Mesendoderm (in vitro differentiated cells): ENCODE measurements around the gene GUCY1A2.
"Not testable (repeated sequence)": the region's sequence is repeated elsewhere in the genome, so short reads cannot be mapped to it uniquely, and the experiment has no call there.

Experiments
- DNase-seq: peaks from one replicate; pipeline ENCODE4 v3.0.0; 2013
- H2AK5ac ChIP-seq: 2 replicates; pipeline ENCODE4 v1.6.1; 2013; ENCODE audit warnings: low read length, inconsistent platforms
- H2BK120ac ChIP-seq: 2 replicates; pipeline ENCODE4 v1.6.1; 2013; ENCODE audit warnings: low read depth, mild to moderate bottlenecking, low read length, moderate library complexity, mixed read lengths
- H2BK15ac ChIP-seq: replicated peaks from 2 replicates; pipeline ENCODE4 v1.6.1; 2013; ENCODE audit warnings: low read depth, mild to moderate bottlenecking, moderate library complexity
- H2BK5ac ChIP-seq: 2 replicates; pipeline ENCODE4 v1.6.1; 2013; ENCODE audit warnings: low read length, inconsistent platforms
- H3K18ac ChIP-seq: 2 replicates; pipeline ENCODE4 v1.6.1; 2013; ENCODE audit warnings: mild to moderate bottlenecking, low read length, mixed read lengths
- H3K23ac ChIP-seq: one replicate; pipeline ENCODE4 v1.6.1; 2013; ENCODE audit warnings: low read length
- H3K27ac ChIP-seq: 2 replicates; pipeline ENCODE4 v1.5.1; 2013; ENCODE audit warnings: low read depth, mild to moderate bottlenecking, inconsistent platforms, low read length, moderate library complexity
- H3K27me3 ChIP-seq: 2 replicates; pipeline ENCODE4 v1.6.1; 2013; ENCODE audit warnings: low read length, control low read depth, mild to moderate bottlenecking, inconsistent platforms; ENCODE audit not compliant: insufficient read depth, poor library complexity
- H3K36me3 ChIP-seq: 2 replicates; pipeline ENCODE4 v1.6.1; 2013; ENCODE audit warnings: low read length, inconsistent platforms; ENCODE audit not compliant: control insufficient read depth, insufficient read depth
- H3K4ac ChIP-seq: one replicate; pipeline ENCODE4 v1.6.1; 2013; ENCODE audit warnings: low read depth, mild to moderate bottlenecking, low read length, moderate library complexity
- H3K4me1 ChIP-seq: 2 replicates; pipeline ENCODE4 v1.6.1; 2013; ENCODE audit warnings: low read depth, low read length, inconsistent platforms; ENCODE audit not compliant: control insufficient read depth
- H3K4me2 ChIP-seq: 2 replicates; pipeline ENCODE4 v1.6.1; 2013; ENCODE audit warnings: low read length
- H3K4me3 ChIP-seq: 2 replicates; pipeline ENCODE4 v1.5.1; 2013; ENCODE audit warnings: mild to moderate bottlenecking, low read length
- H3K56ac ChIP-seq: one replicate; pipeline ENCODE4 v1.6.1; 2013; ENCODE audit warnings: low read length
- H3K79me1 ChIP-seq: 2 replicates; pipeline ENCODE4 v1.6.1; 2013; ENCODE audit warnings: low read length, inconsistent platforms
- H3K79me2 ChIP-seq: 2 replicates; pipeline ENCODE4 v1.6.1; 2013; ENCODE audit warnings: mild to moderate bottlenecking, low read length; ENCODE audit not compliant: control insufficient read depth, insufficient read depth
- H3K9ac ChIP-seq: 2 replicates; pipeline ENCODE4 v1.6.1; 2013; ENCODE audit warnings: low read length, inconsistent platforms
- H4K5ac ChIP-seq: one replicate; pipeline ENCODE4 v1.6.1; 2013; ENCODE audit warnings: low read length
- H4K8ac ChIP-seq: one replicate; pipeline ENCODE4 v1.6.1; 2013; ENCODE audit warnings: low read depth, mild to moderate bottlenecking, control low read depth, low read length, moderate library complexity
- WGBS: extraction: QIAGEN DNeasy Blood & Tissue Kit; methylation state at CpG from one replicate; pipeline ENCODE4 v1.1.7; 2013; ENCODE audit warnings: low lambda C conversion rate, missing lambda C conversion rate; ENCODE audit not compliant: insufficient coverage; ENCODE audit errors: extremely low coverage; 5-methylcytosine and 5-hydroxymethylcytosine counted together

The GUCY1A2 gene

DNA sequence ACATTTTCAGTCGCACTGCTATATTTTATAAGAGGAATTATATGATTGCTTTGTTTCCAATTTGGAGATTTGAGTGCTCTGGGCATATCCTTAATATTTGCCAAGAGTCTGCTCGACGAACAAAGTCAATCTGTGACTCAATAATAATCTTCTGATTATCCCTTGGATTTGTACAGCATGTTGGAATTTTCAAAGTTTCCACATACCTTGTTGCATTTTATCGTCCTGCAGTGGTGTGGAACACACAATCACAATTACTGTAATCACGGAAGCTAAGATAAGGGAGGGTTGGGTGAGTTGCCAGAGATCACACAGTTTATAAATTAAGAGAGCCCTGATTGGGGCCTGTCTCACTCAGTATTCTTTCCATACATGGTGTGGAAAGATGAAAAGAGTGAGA lies 189.3 kb downstream of the GUCY1A2 start:
- Histone ChIP-seq H3K79me1 (no peaks in the 10 kb centered on the region), H3K36me3 (no peaks in the 10 kb centered on the region), H4K5ac (no peak overlapping the region), H2BK120ac (no peak overlapping the region), H3K4ac (no peak overlapping the region), H3K23ac (no peak overlapping the region), H4K8ac (no peak overlapping the region), H3K27ac (no peak overlapping the region), H3K4me1 (no peaks in the 10 kb centered on the region), H3K79me2 (no peaks in the 10 kb centered on the region), H3K9ac (no peak overlapping the region), H3K4me3 (no peak overlapping the region), H3K56ac (no peak overlapping the region), H2BK5ac (no peak overlapping the region), H3K27me3 (no peaks in the 10 kb centered on the region), H3K4me2 (no peak overlapping the region), H2BK15ac (no peak overlapping the region), H2AK5ac (no peak overlapping the region), H3K18ac (no peak overlapping the region)
- no CpG with 5 or more reads among the region's 5 CpGs for WGBS
- no peak for DNase-seq

DNA sequence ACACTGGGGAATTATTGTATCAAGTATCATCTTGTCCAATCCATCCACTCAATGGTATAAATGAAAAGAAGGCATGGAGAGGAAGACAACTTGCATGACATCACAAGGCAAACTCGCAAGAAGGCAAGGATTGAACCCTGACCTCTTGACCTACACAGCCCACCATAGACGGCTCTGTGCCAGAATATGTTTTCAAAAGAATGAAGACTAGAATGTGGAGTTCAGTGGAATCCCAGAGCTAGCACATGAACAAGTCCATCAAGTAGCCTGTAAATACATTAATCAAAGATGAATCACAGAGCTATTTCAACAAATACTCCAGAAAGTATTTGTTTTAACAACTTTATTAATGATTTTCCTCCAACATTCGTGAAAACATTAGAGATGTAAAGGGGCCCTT lies 189.7 kb downstream of the GUCY1A2 start:
- Histone ChIP-seq H3K56ac (no peak overlapping the region), H3K4me1 (no peaks in the 10 kb centered on the region), H3K79me2 (no peaks in the 10 kb centered on the region), H2AK5ac (no peak overlapping the region), H3K9ac (no peak overlapping the region), H2BK5ac (no peak overlapping the region), H3K23ac (no peak overlapping the region), H2BK15ac (no peak overlapping the region), H3K36me3 (no peaks in the 10 kb centered on the region), H2BK120ac (no peak overlapping the region), H3K18ac (no peak overlapping the region), H3K27ac (no peak overlapping the region), H3K27me3 (no peaks in the 10 kb centered on the region), H3K4me3 (no peak overlapping the region), H3K79me1 (no peaks in the 10 kb centered on the region), H3K4me2 (no peak overlapping the region), H4K8ac (no peak overlapping the region), H4K5ac (no peak overlapping the region), H3K4ac (no peak overlapping the region)
- no CpG with 5 or more reads among the region's 3 CpGs for WGBS
- DNase-seq, result no peak

DNA sequence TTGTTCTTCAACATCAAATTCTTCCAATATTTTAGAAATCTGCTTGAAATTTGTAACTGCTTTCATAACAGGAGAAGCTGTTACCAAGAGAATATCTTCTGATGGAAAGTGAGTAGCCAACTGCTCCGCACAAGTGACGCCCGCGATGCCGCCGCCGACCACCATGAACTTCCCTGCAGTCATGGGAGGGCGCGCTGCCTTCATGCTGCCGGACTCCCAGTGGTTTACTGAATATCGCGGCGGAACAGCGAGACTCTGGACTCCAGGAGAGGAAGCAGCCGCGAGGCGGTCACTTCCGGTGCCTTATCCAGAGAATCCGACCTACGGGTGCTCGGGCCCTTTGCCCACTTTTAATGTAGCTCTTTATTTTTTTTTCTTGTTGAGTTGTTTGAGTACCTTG lies 190.6 kb downstream of the GUCY1A2 start:
- H3K9ac ChIP-seq, result no peak overlapping the region
- no peak overlapping the region for H2AK5ac ChIP-seq
- H3K79me2 ChIP-seq, result no peaks in the 10 kb centered on the region
- H2BK5ac ChIP-seq, result no peak overlapping the region
- no peak overlapping the region for H3K27ac ChIP-seq
- H2BK120ac ChIP-seq, result no peak overlapping the region
- no peak overlapping the region for H3K4ac ChIP-seq
- H3K36me3 ChIP-seq, result no peaks in the 10 kb centered on the region
- no peaks in the 10 kb centered on the region for H3K79me1 ChIP-seq
- H4K8ac ChIP-seq, result no peak overlapping the region
- H3K4me2 ChIP-seq, result no peak overlapping the region
- DNase-seq, result no peak
- H3K56ac ChIP-seq, result no peak overlapping the region
- H3K23ac ChIP-seq, result no peak overlapping the region
- no peak overlapping the region for H3K4me3 ChIP-seq
- H2BK15ac ChIP-seq, result no peak overlapping the region
- no peak overlapping the region for H3K18ac ChIP-seq
- no CpG with 5 or more reads among the region's 21 CpGs for WGBS
- H3K4me1 ChIP-seq, result no peaks in the 10 kb centered on the region
- no peak overlapping the region for H4K5ac ChIP-seq
- no peaks in the 10 kb centered on the region for H3K27me3 ChIP-seq

DNA sequence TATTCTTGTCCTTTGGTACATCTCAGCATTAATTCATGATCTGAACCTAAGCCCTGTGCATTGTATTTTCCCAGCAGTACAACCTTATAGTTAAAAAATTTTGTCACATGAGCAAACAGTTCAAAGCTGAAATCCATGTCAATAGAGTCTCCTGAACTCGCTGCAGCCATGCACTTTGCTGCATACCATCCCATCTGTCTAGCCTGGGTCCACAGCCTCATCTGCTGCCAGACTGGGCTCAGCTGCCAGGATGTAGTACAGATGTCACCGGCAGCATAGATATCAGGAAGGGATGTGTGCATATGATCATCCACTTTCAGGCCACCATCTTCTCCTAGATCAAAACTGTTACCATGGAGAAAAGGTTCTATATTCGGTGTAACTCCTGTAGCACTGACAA lies 191.7 kb downstream of the GUCY1A2 start:
- not testable (repeated sequence) for DNase-seq, H3K4ac ChIP-seq, H3K27ac ChIP-seq, H3K23ac ChIP-seq, H3K4me2 ChIP-seq, H4K8ac ChIP-seq, H2BK120ac ChIP-seq, H2BK5ac ChIP-seq, H3K79me2 ChIP-seq, H3K9ac ChIP-seq, H3K4me3 ChIP-seq, H3K27me3 ChIP-seq, H4K5ac ChIP-seq, H2BK15ac ChIP-seq, H3K18ac ChIP-seq, H3K4me1 ChIP-seq, H3K79me1 ChIP-seq, H2AK5ac ChIP-seq, H3K36me3 ChIP-seq, H3K56ac ChIP-seq
- WGBS, result no CpG with 5 or more reads among the region's 3 CpGs

DNA sequence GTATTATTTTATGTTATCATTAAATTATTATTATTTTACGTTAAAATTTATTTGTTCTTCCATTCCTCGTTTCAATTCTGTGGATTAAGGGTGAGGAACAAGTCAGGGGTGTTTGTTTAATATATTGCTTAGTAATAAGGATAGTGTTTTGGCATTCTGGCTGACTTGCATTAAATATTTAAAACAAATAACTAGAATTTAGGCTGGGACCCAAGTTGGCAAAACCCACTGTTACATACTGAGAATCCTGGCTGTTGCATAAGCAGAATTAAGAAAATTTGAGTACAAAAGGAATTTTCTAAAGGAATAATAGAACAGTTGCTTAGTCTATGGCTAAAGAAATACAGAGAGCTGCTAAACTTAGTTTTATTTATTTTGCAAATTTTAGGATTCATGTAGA lies 196.4 kb downstream of the GUCY1A2 start:
- DNase-seq, result no peak
- H3K36me3 ChIP-seq, result no peaks in the 10 kb centered on the region
- WGBS, result 100% methylated on average over 1 of the region's 2 CpGs
- H3K23ac ChIP-seq, result no peak overlapping the region
- no peak overlapping the region for H3K4ac ChIP-seq
- H3K27me3 ChIP-seq, result no peaks in the 10 kb centered on the region
- no peak overlapping the region for H2BK120ac ChIP-seq
- no peak overlapping the region for H4K5ac ChIP-seq
- no peak overlapping the region for H3K4me2 ChIP-seq
- H2BK15ac ChIP-seq, result no peak overlapping the region
- H3K9ac ChIP-seq, result no peak overlapping the region
- H3K27ac ChIP-seq, result no peak overlapping the region
- H3K4me3 ChIP-seq, result no peak overlapping the region
- H2BK5ac ChIP-seq, result no peak overlapping the region
- H3K18ac ChIP-seq, result no peak overlapping the region
- no peaks in the 10 kb centered on the region for H3K79me1 ChIP-seq
- H4K8ac ChIP-seq, result no peak overlapping the region
- no peaks in the 10 kb centered on the region for H3K4me1 ChIP-seq
- H3K56ac ChIP-seq, result no peak overlapping the region
- no peak overlapping the region for H2AK5ac ChIP-seq
- no peaks in the 10 kb centered on the region for H3K79me2 ChIP-seq

DNA sequence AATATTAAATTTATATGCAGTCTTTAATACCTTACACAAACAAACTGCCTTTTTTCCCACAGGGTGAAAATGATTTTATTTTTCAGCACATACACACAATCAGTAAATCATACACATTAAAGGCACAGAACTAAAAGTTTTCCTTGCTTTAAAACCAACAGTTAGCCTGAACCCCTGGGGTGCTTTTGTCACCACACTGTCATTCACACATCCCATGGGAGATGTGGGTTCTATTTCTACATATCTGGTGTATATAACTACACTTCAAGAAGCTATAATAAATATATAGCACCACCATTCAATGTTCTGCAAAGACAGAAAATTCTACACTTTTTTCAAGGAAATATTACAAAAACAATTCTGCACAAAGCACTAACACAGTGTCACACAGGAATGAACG lies 197.0 kb downstream of the GUCY1A2 start:
- Histone ChIP-seq H3K56ac (no peak overlapping the region), H3K79me1 (no peaks in the 10 kb centered on the region), H3K4me1 (no peaks in the 10 kb centered on the region), H4K5ac (no peak overlapping the region), H3K79me2 (no peaks in the 10 kb centered on the region), H2BK120ac (no peak overlapping the region), H3K9ac (no peak overlapping the region), H3K36me3 (no peaks in the 10 kb centered on the region), H4K8ac (no peak overlapping the region), H3K4ac (no peak overlapping the region), H3K23ac (no peak overlapping the region), H3K18ac (no peak overlapping the region), H3K27ac (no peak overlapping the region), H2BK15ac (no peak overlapping the region), H2BK5ac (no peak overlapping the region), H3K27me3 (no peaks in the 10 kb centered on the region), H2AK5ac (no peak overlapping the region), H3K4me3 (no peak overlapping the region), H3K4me2 (no peak overlapping the region)
- WGBS, result no CpG with 5 or more reads among the region's 1 CpG
- DNase-seq, result no peak
